ENCODE data around the gene PPP3R2.

The PPP3R2 gene

DNA sequence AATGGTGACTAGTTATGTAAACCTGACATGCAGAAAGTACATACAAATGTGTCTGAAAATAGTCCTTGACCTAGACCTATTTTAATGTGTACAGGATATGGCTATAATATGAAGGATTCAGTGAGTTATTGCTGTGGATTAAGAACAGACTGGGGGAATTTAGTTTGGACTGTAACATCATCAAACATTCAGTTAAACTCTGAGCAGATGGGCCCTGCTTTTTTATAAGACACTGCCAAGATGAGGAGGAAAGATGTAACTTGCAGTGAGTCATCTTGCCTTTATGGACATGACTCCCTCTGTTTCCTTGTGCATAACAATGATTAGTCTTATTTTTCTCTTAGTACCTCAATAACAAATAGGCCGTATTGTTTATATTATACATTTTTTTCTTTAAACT lies 12.2 kb downstream of the PPP3R2 start:
- H3K4me3 ChIP-seq (ENCODE audit: low read depth, low read length, poor library complexity, severe bottlenecking) = no peak overlapping the region
- H3K36me3 ChIP-seq (ENCODE audit: insufficient read depth, low read length) = no peaks in the 10 kb centered on the region
- no peaks in the 10 kb centered on the region for H3K79me2 ChIP-seq (ENCODE audit: insufficient read depth, low read length)
- no peak overlapping the region for H3K9ac ChIP-seq (ENCODE audit: low read length)
- no peaks in the 10 kb centered on the region for H3F3A ChIP-seq (ENCODE audit: insufficient read depth, low read length)
- no peaks in the 10 kb centered on the region for H3K9me3 ChIP-seq (ENCODE audit: low read length)
- H3K9me2 ChIP-seq (ENCODE audit: low read depth, low read length) = no peaks in the 10 kb centered on the region
- H3K4me1 ChIP-seq (ENCODE audit: insufficient read depth, low read length, severe bottlenecking) = no peaks in the 10 kb centered on the region
- no peak overlapping the region for H3K27ac ChIP-seq (ENCODE audit: low read depth, low read length, poor library complexity, severe bottlenecking)
- no peak overlapping the region for H3K4me2 ChIP-seq (ENCODE audit: low read length)
- TF ChIP-seq, protein P1, sequence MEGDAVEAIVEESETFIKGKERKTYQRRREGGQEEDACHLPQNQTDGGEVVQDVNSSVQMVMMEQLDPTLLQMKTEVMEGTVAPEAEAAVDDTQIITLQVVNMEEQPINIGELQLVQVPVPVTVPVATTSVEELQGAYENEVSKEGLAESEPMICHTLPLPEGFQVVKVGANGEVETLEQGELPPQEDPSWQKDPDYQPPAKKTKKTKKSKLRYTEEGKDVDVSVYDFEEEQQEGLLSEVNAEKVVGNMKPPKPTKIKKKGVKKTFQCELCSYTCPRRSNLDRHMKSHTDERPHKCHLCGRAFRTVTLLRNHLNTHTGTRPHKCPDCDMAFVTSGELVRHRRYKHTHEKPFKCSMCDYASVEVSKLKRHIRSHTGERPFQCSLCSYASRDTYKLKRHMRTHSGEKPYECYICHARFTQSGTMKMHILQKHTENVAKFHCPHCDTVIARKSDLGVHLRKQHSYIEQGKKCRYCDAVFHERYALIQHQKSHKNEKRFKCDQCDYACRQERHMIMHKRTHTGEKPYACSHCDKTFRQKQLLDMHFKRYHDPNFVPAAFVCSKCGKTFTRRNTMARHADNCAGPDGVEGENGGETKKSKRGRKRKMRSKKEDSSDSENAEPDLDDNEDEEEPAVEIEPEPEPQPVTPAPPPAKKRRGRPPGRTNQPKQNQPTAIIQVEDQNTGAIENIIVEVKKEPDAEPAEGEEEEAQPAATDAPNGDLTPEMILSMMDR (IDR thresholded peaks at IDR 0.05; ENCODE audit: low read length) = no peak
- no peak for TF ChIP-seq EZH2 (IDR thresholded peaks at IDR 0.05; ENCODE audit: borderline replicate concordance, low read length)
- H2AFZ ChIP-seq (ENCODE audit: low read length) = no peak overlapping the region
- H3K27me3 ChIP-seq (ENCODE audit: insufficient read depth, low read length) = no peaks in the 10 kb centered on the region
- no peaks in the 10 kb centered on the region for H4K20me1 ChIP-seq (ENCODE audit: insufficient read depth, low read length)

DNA sequence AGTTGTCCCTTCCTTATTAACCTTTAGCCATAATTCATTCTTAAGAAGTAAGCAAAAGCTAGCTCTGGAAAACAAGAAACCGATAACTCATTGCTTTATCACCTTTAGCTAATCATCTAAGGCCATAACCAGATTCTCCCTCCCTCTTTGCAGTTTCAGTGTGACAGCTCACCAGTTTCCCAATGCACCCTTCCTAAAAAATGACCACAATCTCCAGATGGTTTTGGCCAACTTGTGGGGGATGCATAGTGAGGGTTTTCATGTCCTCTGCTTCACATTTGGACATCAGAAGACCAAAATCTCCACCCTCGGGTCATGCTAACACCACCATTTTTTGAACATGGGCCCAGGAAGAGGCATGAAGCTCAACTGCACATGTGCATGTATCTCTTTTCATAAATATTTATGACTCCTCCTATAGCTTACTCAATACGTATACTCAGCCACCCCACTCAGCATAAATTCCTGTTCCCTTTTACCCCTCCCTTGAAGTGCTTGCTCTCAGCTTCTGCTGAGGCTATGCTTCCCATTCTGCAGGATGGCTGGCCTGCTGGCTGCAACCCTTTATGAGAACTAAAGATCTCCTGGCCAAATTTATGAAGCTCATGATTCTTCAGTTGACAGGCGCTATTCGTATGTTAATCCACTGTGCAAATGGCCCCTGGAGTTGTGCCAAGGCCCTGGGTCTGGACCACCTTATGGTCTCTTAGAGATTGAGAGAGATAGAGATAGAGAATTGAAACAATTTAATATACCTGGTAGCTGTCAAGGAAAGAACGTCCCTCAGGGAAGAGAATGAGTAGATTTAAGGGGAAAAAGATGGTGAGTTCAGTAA lies 14.8 kb downstream of the PPP3R2 start:
- H3K27ac ChIP-seq (ENCODE audit: low read depth, low read length, poor library complexity, severe bottlenecking) = no peak overlapping the region
- no peaks in the 10 kb centered on the region for H3K79me2 ChIP-seq (ENCODE audit: insufficient read depth, low read length)
- no peaks in the 10 kb centered on the region for H3K27me3 ChIP-seq (ENCODE audit: insufficient read depth, low read length)
- H3K4me2 ChIP-seq (ENCODE audit: low read length) = no peak overlapping the region
- H3K9me2 ChIP-seq (ENCODE audit: low read depth, low read length) = no peaks in the 10 kb centered on the region
- H3K4me1 ChIP-seq (ENCODE audit: insufficient read depth, low read length, severe bottlenecking) = no peaks in the 10 kb centered on the region
- no peaks in the 10 kb centered on the region for H3K9me3 ChIP-seq (ENCODE audit: low read length)
- H3K4me3 ChIP-seq (ENCODE audit: low read depth, low read length, poor library complexity, severe bottlenecking) = no peak overlapping the region
- no peak overlapping the region for H2AFZ ChIP-seq (ENCODE audit: low read length)
- no peaks in the 10 kb centered on the region for H3K36me3 ChIP-seq (ENCODE audit: insufficient read depth, low read length)
- no peaks in the 10 kb centered on the region for H4K20me1 ChIP-seq (ENCODE audit: insufficient read depth, low read length)
- H3F3A ChIP-seq (ENCODE audit: insufficient read depth, low read length) = no peaks in the 10 kb centered on the region
- H3K9ac ChIP-seq (ENCODE audit: low read length) = no peak overlapping the region
- no peak for TF ChIP-seq EZH2 (IDR thresholded peaks at IDR 0.05; ENCODE audit: borderline replicate concordance, low read length)
- TF ChIP-seq, protein P1 (IDR thresholded peaks at IDR 0.05; ENCODE audit: low read length) = no peak

DNA sequence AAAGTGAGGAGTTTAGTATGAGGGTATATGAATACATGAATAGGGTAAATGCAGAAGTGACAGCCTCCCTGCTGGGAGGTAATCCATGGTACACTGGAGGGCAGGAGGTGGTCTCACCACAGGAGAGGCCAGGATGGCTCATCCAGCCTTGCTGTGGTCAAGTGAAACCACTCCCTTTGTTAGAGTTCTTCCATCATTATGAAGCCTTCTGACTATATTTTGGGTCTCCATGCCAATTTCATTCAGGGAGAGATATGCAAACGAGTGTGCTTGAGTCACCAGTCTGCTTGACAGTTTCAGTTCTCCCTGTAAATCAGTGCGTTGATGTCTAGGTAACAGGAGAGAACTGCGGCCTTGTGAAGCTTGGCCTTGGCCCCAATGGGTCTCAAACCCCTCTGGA lies 16.4 kb downstream of the PPP3R2 start:
- TF ChIP-seq, protein P1 (IDR thresholded peaks at IDR 0.05; ENCODE audit: low read length) = no peak
- no peak for TF ChIP-seq EZH2 (IDR thresholded peaks at IDR 0.05; ENCODE audit: borderline replicate concordance, low read length)
- Histone ChIP-seq H4K20me1 (ENCODE audit: insufficient read depth, low read length) (no peaks in the 10 kb centered on the region), H3F3A (ENCODE audit: insufficient read depth, low read length) (no peaks in the 10 kb centered on the region), H3K9me2 (ENCODE audit: low read depth, low read length) (no peaks in the 10 kb centered on the region), H3K4me1 (ENCODE audit: insufficient read depth, low read length, severe bottlenecking) (no peaks in the 10 kb centered on the region), H3K4me2 (ENCODE audit: low read length) (no peak overlapping the region), H3K36me3 (ENCODE audit: insufficient read depth, low read length) (no peaks in the 10 kb centered on the region), H3K9ac (ENCODE audit: low read length) (no peak overlapping the region), H3K4me3 (ENCODE audit: low read depth, low read length, poor library complexity, severe bottlenecking) (no peak overlapping the region), H3K27ac (ENCODE audit: low read depth, low read length, poor library complexity, severe bottlenecking) (no peak overlapping the region), H2AFZ (ENCODE audit: low read length) (no peak overlapping the region), H3K27me3 (ENCODE audit: insufficient read depth, low read length) (no peaks in the 10 kb centered on the region), H3K79me2 (ENCODE audit: insufficient read depth, low read length) (no peaks in the 10 kb centered on the region), H3K9me3 (ENCODE audit: low read length) (no peaks in the 10 kb centered on the region)
